Measurements from ENCODE around the gene TMEM255B.
A peak's percentile ranks its signal among the peaks of the same experiment; 100 is the strongest.

The TMEM255B gene

GRCh38 chr13:113766035-113766800 is 7.2 kb downstream of the TMEM255B start:
- no peak for DNase-seq (ENCODE audit: low read depth, low spot score)

DNA sequence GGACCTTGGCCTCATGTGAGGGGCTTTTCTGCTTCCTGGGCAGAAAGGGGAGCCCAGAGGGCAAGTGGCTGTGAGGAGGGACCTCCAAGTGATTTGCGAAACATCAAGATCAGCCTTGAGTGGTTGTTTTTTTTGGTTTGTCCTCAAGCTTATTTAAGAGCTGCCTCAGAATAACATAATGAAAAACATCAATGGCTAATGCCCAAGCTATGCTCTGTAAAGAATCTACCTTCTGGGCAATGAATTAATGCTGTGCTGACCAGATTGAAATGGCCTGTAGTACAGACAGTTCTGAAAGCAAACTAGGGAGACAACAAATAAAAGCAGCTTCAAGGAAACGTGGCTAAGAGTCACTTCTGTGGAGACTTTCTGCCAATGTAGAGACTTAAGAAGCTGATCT is 8.3 kb downstream of the TMEM255B start:
- peak; percentile 8 for DNase-seq (ENCODE audit: low read depth, low spot score)

DNA sequence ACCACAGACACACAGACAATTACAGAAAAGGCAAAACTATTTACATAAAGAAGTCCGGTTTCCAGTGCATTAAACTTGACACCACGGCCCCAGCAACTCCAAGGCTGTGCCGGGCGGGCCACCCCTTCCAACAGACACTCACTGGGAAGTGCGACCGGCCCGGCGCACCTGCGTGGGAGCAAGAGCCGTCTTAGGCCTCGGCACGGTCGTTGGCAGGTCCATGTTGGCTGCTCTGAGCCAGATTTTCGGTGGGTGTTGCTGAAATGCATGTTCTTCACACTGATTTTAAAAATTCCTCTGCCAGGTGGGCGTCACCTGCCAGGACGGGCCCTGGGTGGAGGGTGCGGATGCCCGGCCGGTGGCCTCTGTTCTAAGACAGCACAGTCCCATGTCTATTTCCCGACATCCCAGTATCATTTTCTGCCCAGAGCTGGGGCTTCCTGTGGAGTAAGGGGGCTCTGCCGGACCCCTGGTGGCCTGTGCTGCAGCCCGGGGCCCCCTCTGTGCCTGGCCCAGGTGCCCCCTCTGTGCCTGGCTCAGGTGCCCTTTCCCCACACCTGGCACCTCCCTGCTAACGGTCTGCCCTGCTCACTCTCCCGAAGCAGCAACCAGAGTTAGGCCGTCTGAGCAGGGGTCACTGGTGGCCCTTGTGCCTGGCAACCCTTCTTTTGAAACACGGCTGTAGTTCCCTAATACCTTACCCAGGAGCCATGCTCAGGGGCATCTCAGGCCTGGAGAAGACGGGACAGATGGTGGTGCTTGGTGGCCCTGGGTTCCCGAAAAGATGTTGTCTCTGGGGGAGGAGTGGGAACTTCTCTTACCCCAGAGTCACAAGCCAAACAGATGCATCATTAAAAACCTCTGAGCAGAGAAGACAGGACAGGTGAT is 9.2 kb downstream of the TMEM255B start:
- DNase-seq (ENCODE audit: low read depth, low spot score) = no peak

DNA sequence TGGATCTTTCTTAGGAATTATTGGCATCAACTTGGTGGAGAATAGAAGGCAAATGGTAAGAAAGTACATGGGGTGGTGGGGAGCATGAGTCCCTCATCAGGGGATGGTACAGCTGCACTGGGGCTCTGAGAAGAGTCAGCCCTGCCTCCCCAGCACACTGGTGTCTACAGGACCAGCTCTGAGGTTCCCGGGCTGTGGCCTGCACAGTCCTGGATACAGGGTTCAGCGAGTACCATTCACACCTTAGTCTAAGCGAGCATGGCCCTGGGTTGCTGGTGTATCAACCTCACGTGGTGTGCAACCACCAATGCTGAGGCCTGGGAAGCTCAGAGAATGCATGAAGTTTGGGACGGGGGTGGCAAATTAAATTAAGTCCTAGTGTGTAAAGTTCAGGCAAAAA is 10.1 kb downstream of the TMEM255B start:
- DNase-seq (ENCODE audit: low read depth, low spot score) = no peak

- no peak for DNase-seq (ENCODE audit: low read depth, low spot score)
Measured at GRCh38 chr13:113769881-113770280, 10.9 kb downstream of the TMEM255B start.

DNA sequence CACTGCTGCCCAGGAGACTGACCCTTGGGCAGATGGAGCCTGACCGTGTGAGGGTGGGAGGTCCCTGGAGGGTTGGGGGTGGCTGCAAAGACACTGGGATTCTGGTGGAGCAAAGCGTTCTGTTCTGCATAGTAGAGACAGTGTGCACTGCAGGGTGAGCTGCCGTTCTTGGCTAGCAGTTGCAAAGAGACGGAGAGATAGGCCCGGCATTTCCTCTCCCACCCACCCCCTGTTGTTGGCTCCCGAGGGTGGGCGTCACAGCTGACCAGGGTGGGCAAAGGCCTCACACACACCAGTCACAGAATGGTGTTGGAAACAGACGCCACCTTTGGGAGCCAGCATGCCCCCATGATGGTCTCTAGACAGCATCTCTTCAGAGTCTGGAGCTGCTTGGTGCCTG is 11.4 kb downstream of the TMEM255B start:
- DNase-seq (ENCODE audit: low read depth, low spot score) = no peak

GRCh38 chr13:113770937-113771336 is 11.9 kb downstream of the TMEM255B start:
- no peak for DNase-seq (ENCODE audit: low read depth, low spot score)

- no peak for DNase-seq (ENCODE audit: low read depth, low spot score)
Measured at GRCh38 chr13:113771709-113772331, 12.8 kb downstream of the TMEM255B start.

DNA sequence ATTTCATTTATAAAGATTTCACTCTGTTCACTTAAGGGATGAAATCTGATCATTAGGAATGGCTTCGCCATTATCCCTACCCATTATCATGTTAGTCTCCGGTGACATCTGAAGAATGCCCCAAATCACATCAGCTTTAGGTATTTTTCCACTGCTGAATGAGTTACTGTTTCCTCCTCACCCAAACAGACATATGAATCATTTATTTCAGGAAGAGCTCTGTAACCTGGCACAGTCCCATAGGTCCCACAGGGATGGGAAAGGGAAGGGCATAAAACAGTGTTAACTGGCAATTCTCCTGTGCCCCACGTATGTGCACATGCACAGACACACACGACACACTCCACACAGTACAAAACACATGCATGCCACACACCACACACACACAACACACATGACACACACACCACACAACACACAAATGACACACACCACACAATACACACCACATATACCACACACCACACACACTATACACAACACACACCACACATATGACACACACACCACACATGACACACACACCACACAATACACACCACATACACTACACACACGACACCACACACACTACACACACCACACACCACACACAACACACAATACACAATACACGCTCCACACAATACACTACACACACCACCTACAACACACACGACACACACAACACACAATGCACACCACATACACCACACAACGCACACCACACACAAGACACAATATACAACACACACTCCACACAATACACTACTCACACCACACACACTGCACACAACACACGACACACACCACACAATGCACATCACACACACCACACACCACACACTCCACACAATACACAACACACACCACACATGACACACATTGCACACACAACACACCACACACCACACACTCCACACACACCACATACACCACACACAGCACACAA is 15.4 kb downstream of the TMEM255B start:
- peak; percentile 46 for DNase-seq (ENCODE audit: low read depth, low spot score)

- DNase-seq (ENCODE audit: low read depth, low spot score) = no peak
Measured at GRCh38 chr13:113775451-113776145, 16.6 kb downstream of the TMEM255B start.

- no peak for DNase-seq (ENCODE audit: low read depth, low spot score)
Measured at GRCh38 chr13:113776231-113777125, 17.5 kb downstream of the TMEM255B start.

GRCh38 chr13:113777311-113778260 is 18.6 kb downstream of the TMEM255B start:
- peak; percentile 61 for DNase-seq (ENCODE audit: low read depth, low spot score)

GRCh38 chr13:113781571-113781970 is 22.5 kb downstream of the TMEM255B start:
- no peak for DNase-seq (ENCODE audit: low read depth, low spot score)

DNA sequence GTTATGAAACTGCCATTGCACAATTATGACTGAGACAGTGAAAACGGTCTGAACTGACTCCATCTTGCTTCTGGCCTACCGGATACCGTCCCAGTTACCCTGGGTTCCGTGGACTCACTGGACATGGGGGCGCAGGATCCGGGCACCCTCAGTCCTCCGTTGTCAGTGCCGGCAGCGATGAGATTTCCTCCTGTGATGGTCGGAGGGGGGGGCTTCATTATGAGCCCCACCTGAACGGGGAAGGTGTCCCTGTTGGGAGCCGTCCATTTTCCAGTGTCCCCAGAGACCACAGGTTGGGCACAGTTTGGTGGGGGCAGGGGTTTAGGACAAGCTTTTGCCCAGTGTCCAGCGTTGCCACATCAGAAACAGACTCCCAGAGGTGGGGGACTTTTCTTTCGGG is 23.4 kb downstream of the TMEM255B start:
- DNase-seq (ENCODE audit: low read depth, low spot score) = no peak

DNA sequence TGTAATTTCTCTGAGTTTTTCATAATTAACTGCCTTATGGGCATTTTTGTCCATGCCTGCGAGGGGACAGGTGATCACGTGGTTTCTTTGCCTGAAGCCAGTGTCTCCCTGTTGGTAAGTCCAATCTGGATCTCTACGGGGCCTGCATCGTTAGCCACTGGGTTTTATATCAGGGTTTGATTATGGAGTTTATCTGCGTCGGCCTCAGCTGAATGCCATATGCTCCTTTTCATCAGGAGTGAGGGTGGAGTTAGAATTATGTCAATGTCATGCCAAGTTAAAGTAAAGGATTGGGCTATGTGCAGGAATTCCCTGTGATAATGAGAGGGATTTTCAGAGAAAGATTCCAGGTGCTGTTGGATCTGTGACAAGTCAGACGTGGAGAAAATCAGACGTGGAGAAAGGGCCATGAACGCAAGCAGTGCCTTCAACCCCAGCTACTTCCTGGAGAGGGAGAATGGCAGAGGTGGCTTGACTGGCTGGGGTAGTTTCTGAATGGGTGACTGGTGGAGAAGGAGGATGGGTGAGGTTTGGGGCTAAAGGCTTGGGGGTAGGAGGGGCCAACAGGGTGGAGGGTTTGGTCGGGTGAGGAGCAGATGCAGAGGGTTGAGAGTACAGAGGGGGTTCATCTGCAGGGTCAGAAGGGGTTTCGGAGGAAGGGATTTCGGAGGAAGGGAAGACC is 24.3 kb downstream of the TMEM255B start:
- no peak for DNase-seq (ENCODE audit: low read depth, low spot score)

GRCh38 chr13:113783966-113784644 is 25.1 kb downstream of the TMEM255B start:
- DNase-seq (ENCODE audit: low read depth, low spot score) = no peak

- no peak for DNase-seq (ENCODE audit: low read depth, low spot score)
Measured at GRCh38 chr13:113784645-113785024, 25.6 kb downstream of the TMEM255B start.
